Transverse colon (tissue), 3 donors: ENCODE results near the gene TPBG.

Experiments
- EP300 ChIP-seq: sonication (generic); formaldehyde crosslinking; IDR thresholded peaks from one replicate; pipeline ENCODE4 v1.6.1; 2017; ENCODE audit warnings: antibody characterized with exemption, low read depth
- TF ChIP-seq, protein P1 (sequence below), 5 experiments: fragments of 200-600 bp in 3 of 5; fragments of 450-650 bp in 2 of 5; sonication (generic) in 3 of 5; IDR thresholded peaks; 1 replicate in 2 of 5; 2 replicates in 3 of 5; pipeline ENCODE4 v1.5.1; 2016 to 2017; ENCODE audit warnings: antibody characterized with exemption in 5 of 5, inconsistent platforms in 3 of 5, mild to moderate bottlenecking in 2 of 5, moderate library complexity in 1 of 5

DNA sequence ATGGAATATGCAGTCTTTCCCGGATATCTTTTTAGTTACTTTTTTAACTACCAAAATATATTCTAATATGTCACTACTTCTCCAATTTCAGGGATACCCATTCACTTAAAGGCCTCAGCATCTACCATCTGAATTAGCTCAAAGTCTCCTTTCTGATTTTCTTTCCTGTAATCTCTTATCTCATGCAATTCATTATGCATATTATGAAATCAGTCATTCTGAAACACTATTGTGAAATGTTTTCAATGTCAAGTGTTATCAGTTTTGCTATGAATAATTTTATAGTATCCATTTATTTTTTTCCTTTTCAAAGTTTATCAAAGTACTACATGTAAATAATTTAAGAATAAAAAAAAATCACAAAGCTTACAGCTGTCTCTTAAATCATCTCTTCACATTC is 41.2 kb upstream of the TPBG start:
- no peak for TF ChIP-seq EP300
- TF ChIP-seq, protein P1, sequence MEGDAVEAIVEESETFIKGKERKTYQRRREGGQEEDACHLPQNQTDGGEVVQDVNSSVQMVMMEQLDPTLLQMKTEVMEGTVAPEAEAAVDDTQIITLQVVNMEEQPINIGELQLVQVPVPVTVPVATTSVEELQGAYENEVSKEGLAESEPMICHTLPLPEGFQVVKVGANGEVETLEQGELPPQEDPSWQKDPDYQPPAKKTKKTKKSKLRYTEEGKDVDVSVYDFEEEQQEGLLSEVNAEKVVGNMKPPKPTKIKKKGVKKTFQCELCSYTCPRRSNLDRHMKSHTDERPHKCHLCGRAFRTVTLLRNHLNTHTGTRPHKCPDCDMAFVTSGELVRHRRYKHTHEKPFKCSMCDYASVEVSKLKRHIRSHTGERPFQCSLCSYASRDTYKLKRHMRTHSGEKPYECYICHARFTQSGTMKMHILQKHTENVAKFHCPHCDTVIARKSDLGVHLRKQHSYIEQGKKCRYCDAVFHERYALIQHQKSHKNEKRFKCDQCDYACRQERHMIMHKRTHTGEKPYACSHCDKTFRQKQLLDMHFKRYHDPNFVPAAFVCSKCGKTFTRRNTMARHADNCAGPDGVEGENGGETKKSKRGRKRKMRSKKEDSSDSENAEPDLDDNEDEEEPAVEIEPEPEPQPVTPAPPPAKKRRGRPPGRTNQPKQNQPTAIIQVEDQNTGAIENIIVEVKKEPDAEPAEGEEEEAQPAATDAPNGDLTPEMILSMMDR (IDR thresholded peaks at IDR 0.05) = no peak
